Loucy (cell line): ENCODE measurements around the gene CNIH3.

Experiments
- H2AFZ ChIP-seq: fragments of 200-600 bp; sonication (generic); 2 replicates; pipeline ENCODE4 v1.6.0; 2016; ENCODE audit warnings: antibody characterized with exemption, mild to moderate bottlenecking, low read length, moderate library complexity
- H3F3A ChIP-seq: fragments of 200-600 bp; 2 replicates; pipeline ENCODE4 v1.6.0; 2016; ENCODE audit warnings: antibody characterized with exemption, low read depth, mild to moderate bottlenecking
- H3K27me3 ChIP-seq: fragments of 200-600 bp; sonication (generic); 2 replicates; pipeline ENCODE4 v1.6.1; 2014; ENCODE audit warnings: low read length, mild to moderate bottlenecking; ENCODE audit not compliant: insufficient read depth, poor library complexity, severe bottlenecking
- H3K36me3 ChIP-seq: fragments of 200-600 bp; sonication (generic); 2 replicates; pipeline ENCODE4 v1.6.1; 2016; ENCODE audit warnings: low read length; ENCODE audit not compliant: insufficient read depth
- H3K4me1 ChIP-seq: fragments of 200-600 bp; sonication (generic); 2 replicates; pipeline ENCODE4 v1.5.1; 2014; ENCODE audit warnings: low read length, mild to moderate bottlenecking; ENCODE audit not compliant: insufficient read depth, poor library complexity, severe bottlenecking
- H3K4me2 ChIP-seq: fragments of 200-600 bp; sonication (generic); 2 replicates; pipeline ENCODE4 v1.6.0; 2014; ENCODE audit warnings: antibody characterized with exemption, low read length, low read depth, mild to moderate bottlenecking; ENCODE audit not compliant: poor library complexity, severe bottlenecking
- H3K4me3 ChIP-seq: fragments of 200-600 bp; sonication (generic); 2 replicates; pipeline ENCODE4 v1.5.1; 2014; ENCODE audit warnings: low read length, mild to moderate bottlenecking, mixed read lengths; ENCODE audit not compliant: poor library complexity, severe bottlenecking
- H3K79me2 ChIP-seq: fragments of 200-600 bp; sonication (generic); 2 replicates; pipeline ENCODE4 v1.6.1; 2014; ENCODE audit warnings: low read length; ENCODE audit not compliant: insufficient read depth
- H3K9ac ChIP-seq: fragments of 200-600 bp; sonication (generic); 2 replicates; pipeline ENCODE4 v1.6.0; 2014; ENCODE audit warnings: mild to moderate bottlenecking, low read depth, low read length, moderate library complexity; ENCODE audit not compliant: poor library complexity, severe bottlenecking
- H3K9me2 ChIP-seq: fragments of 200-600 bp; sonication (generic); replicated peaks from 2 replicates; pipeline ENCODE4 v1.6.1; 2016; ENCODE audit warnings: low read depth, low read length, mixed read lengths
- H3K9me3 ChIP-seq: fragments of 200-600 bp; sonication (generic); 2 replicates; pipeline ENCODE4 v1.6.1; 2014; ENCODE audit warnings: mild to moderate bottlenecking, antibody characterized with exemption, low read length, low read depth; ENCODE audit not compliant: insufficient read depth
- H4K20me1 ChIP-seq: fragments of 200-600 bp; sonication (generic); 2 replicates; pipeline ENCODE4 v1.6.0; 2014; ENCODE audit warnings: antibody characterized with exemption, low read length, mild to moderate bottlenecking; ENCODE audit not compliant: insufficient read depth, poor library complexity, severe bottlenecking
- EZH2phosphoT487 ChIP-seq: fragments of 200-600 bp; IDR thresholded peaks from 2 replicates; pipeline ENCODE4 v1.6.1; 2018; ENCODE audit warnings: antibody characterized with exemption, mild to moderate bottlenecking, moderate library complexity, borderline replicate concordance
- TF ChIP-seq, protein P1 (sequence below): fragments of 200-600 bp; sonication (generic); conservative IDR thresholded peaks from 2 replicates; pipeline ENCODE4 v1.5.1; 2014; ENCODE audit warnings: mild to moderate bottlenecking, antibody characterized with exemption, low read length

CNIH3 gene

DNA sequence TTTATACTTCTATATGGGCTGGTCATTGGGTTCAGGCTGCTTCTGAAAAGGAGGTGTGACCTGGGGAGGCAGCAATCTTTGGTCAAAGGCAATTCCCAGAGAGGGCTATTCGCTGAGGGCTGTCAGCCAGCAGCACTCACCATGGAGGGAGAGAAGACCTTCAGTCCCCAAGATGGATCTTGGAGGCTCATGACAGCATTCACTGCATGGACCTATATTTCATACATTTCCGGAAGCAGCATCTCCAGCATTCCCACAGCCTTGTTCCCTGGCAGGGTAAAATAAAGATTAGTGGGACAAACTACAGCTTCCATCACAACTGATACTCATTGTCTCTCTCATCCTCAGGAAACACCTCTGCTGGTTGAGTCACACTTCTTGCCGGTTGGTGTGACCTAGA is 146.6 kb downstream of the CNIH3 start:
- H3K4me3 ChIP-seq = no peak overlapping the region
- H3K4me2 ChIP-seq = no peak overlapping the region
- no peaks in the 10 kb centered on the region for H3K27me3 ChIP-seq

DNA sequence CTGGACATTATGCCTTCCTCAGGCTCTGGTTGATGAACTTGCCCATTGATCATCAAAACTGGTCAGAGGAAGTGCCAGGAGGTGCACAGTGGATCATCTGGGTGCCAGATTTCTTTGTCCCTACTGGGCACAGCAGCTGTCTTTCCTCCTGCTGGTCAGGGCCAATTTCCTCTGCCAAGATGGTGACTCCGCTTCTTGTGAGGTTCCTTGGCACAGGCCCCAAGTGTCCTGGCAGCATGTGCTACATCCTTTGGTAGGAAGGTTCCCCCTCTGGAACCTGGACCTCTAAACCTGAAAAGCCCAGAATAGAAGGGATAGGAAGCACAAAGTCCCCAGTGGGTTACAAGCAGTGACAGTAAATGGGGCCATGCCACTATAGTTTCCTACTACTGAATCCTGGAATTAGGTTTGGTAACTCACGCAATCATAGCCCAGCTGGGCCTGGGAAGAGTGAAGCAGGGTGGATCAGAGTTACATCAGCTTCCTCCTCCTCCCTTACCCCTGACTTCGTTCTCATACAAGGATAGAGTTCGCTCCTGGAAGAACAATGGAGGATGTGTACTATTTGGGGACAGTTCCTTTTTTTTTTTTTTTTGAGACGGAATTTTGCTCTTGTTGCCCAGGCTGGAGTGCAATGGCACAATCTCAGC is 147.1 kb downstream of the CNIH3 start:
- Histone ChIP-seq H4K20me1 (no peaks in the 10 kb centered on the region), H2AFZ (no peak overlapping the region), H3K9me2 (no peaks in the 10 kb centered on the region), H3K9ac (no peak overlapping the region), H3K79me2 (no peaks in the 10 kb centered on the region), H3F3A (no peaks in the 10 kb centered on the region), H3K9me3 (peaks cover 10% of the 10 kb centered on the region; the same call in 1 of the 2 replicates), H3K4me2 (no peak overlapping the region), H3K27me3 (no peaks in the 10 kb centered on the region), H3K4me1 (no peaks in the 10 kb centered on the region), H3K4me3 (no peak overlapping the region), H3K36me3 (no peaks in the 10 kb centered on the region)
- TF ChIP-seq, protein P1, sequence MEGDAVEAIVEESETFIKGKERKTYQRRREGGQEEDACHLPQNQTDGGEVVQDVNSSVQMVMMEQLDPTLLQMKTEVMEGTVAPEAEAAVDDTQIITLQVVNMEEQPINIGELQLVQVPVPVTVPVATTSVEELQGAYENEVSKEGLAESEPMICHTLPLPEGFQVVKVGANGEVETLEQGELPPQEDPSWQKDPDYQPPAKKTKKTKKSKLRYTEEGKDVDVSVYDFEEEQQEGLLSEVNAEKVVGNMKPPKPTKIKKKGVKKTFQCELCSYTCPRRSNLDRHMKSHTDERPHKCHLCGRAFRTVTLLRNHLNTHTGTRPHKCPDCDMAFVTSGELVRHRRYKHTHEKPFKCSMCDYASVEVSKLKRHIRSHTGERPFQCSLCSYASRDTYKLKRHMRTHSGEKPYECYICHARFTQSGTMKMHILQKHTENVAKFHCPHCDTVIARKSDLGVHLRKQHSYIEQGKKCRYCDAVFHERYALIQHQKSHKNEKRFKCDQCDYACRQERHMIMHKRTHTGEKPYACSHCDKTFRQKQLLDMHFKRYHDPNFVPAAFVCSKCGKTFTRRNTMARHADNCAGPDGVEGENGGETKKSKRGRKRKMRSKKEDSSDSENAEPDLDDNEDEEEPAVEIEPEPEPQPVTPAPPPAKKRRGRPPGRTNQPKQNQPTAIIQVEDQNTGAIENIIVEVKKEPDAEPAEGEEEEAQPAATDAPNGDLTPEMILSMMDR = no peak
- no peak for TF ChIP-seq EZH2phosphoT487

More for the DNA sequence above, 146.6 kb downstream of the CNIH3 start:
- Histone ChIP-seq H3K9ac (no peak overlapping the region), H2AFZ (no peak overlapping the region), H4K20me1 (no peaks in the 10 kb centered on the region), H3K79me2 (no peaks in the 10 kb centered on the region), H3F3A (no peaks in the 10 kb centered on the region), H3K9me3 (peaks cover 10% of the 10 kb centered on the region; the same call in 1 of the 2 replicates), H3K36me3 (no peaks in the 10 kb centered on the region), H3K4me1 (no peaks in the 10 kb centered on the region), H3K9me2 (no peaks in the 10 kb centered on the region)
- no peak for TF ChIP-seq EZH2phosphoT487
- TF ChIP-seq, protein P1 = no peak

- H3K9ac ChIP-seq = no peak overlapping the region
- H3K9me2 ChIP-seq = no peaks in the 10 kb centered on the region
- no peak overlapping the region for H2AFZ ChIP-seq
- no peak overlapping the region for H3K4me3 ChIP-seq
- no peaks in the 10 kb centered on the region for H3K79me2 ChIP-seq
- no peaks in the 10 kb centered on the region for H3K36me3 ChIP-seq
- H3K4me1 ChIP-seq = no peaks in the 10 kb centered on the region
- no peak overlapping the region for H3K4me2 ChIP-seq
- no peak for TF ChIP-seq EZH2phosphoT487
- TF ChIP-seq, protein P1 = no peak
- H3F3A ChIP-seq = no peaks in the 10 kb centered on the region
- H3K27me3 ChIP-seq = no peaks in the 10 kb centered on the region
- H3K9me3 ChIP-seq = no peaks in the 10 kb centered on the region
- no peaks in the 10 kb centered on the region for H4K20me1 ChIP-seq
Measured at GRCh38 chr1:224766266-224766665, 150.1 kb downstream of the CNIH3 start.
